ENCODE measurements around the gene RABEP2. TPM values are rescaled to one million over a fixed set of nuclear protein-coding genes. Genes with fewer than 3 reads are reported as not detected.

The RABEP2 gene
- total and polyA plus RNA-seq, 2 donors (not counting 1 experiment from before 2014, with no cell fraction given) = 5.9 to 22.6 TPM

GRCh38 chr16:28902909-28903308 lies 22.1 kb downstream of the RABEP2 start:
- DNase-seq (ENCODE audit: low read depth in 2 of 2) = no peak
- TF ChIP-seq EZH2 (IDR thresholded peaks at IDR 0.05; ENCODE audit: low read length, missing control alignments) (no peak), CTCF (conservative IDR thresholded peaks at IDR 0.05 in 1 of 2, IDR thresholded peaks at IDR 0.05 in 1 of 2; ENCODE audit: low read depth in 1 of 2, low read length in 2 of 2) (no peak)
- Histone ChIP-seq H3K79me2 (ENCODE audit: control insufficient read depth, insufficient read depth, low read length) (no peaks in the 10 kb centered on the region), H4K20me1 (ENCODE audit: control insufficient read depth, extremely low read depth, insufficient read depth, low read length) (no peaks in the 10 kb centered on the region), H3K36me3 (ENCODE audit: control insufficient read depth, insufficient read depth, low read length) (peaks cover 4% of the 10 kb centered on the region), H3K4me2 (ENCODE audit: extremely low read depth, insufficient read depth, low read length) (no peak overlapping the region), H3K4me3 (replicated peaks in 1 of 4; ENCODE audit: control extremely low read depth in 1 of 4, insufficient read depth in 1 of 4, low read depth in 3 of 4, low read length in 4 of 4) (no peak overlapping the region), H3K27me3 (ENCODE audit: control insufficient read depth, insufficient read depth, low read length) (no peaks in the 10 kb centered on the region), H2AFZ (ENCODE audit: low read length) (no peak overlapping the region), H3K9ac (ENCODE audit: insufficient read depth, low read length) (no peak overlapping the region), H3K9me3 (ENCODE audit: control insufficient read depth, insufficient read depth, low read depth, low read length) (no peaks in the 10 kb centered on the region), H3K4me1 (ENCODE audit: control insufficient read depth, extremely low read depth, insufficient read depth, low read length) (no peaks in the 10 kb centered on the region), H3K27ac (ENCODE audit: insufficient read depth, low read length) (no peak overlapping the region)

GRCh38 chr16:28901862-28902261 lies 23.2 kb downstream of the RABEP2 start:
- Histone ChIP-seq H2AFZ (ENCODE audit: low read length) (no peak overlapping the region), H3K27ac (ENCODE audit: insufficient read depth, low read length) (no peak overlapping the region), H3K4me3 (replicated peaks in 1 of 4; ENCODE audit: control extremely low read depth in 1 of 4, insufficient read depth in 1 of 4, low read depth in 3 of 4, low read length in 4 of 4) (no peak overlapping the region), H3K4me2 (ENCODE audit: extremely low read depth, insufficient read depth, low read length) (no peak overlapping the region), H3K36me3 (ENCODE audit: control insufficient read depth, insufficient read depth, low read length) (peaks cover 4% of the 10 kb centered on the region), H4K20me1 (ENCODE audit: control insufficient read depth, extremely low read depth, insufficient read depth, low read length) (no peaks in the 10 kb centered on the region), H3K9ac (ENCODE audit: insufficient read depth, low read length) (no peak overlapping the region), H3K9me3 (ENCODE audit: control insufficient read depth, insufficient read depth, low read depth, low read length) (no peaks in the 10 kb centered on the region), H3K79me2 (ENCODE audit: control insufficient read depth, insufficient read depth, low read length) (no peaks in the 10 kb centered on the region), H3K27me3 (ENCODE audit: control insufficient read depth, insufficient read depth, low read length) (no peaks in the 10 kb centered on the region), H3K4me1 (ENCODE audit: control insufficient read depth, extremely low read depth, insufficient read depth, low read length) (no peaks in the 10 kb centered on the region)
- TF ChIP-seq EZH2 (IDR thresholded peaks at IDR 0.05; ENCODE audit: low read length, missing control alignments) (no peak), CTCF (conservative IDR thresholded peaks at IDR 0.05 in 1 of 2, IDR thresholded peaks at IDR 0.05 in 1 of 2; ENCODE audit: low read depth in 1 of 2, low read length in 2 of 2) (no peak)
- DNase-seq (ENCODE audit: low read depth in 2 of 2) = no peak

GRCh38 chr16:28900601-28901000 lies 24.4 kb downstream of the RABEP2 start:
- Histone ChIP-seq H3K4me2 (ENCODE audit: extremely low read depth, insufficient read depth, low read length) (no peak overlapping the region), H3K4me3 (replicated peaks in 1 of 4; ENCODE audit: control extremely low read depth in 1 of 4, insufficient read depth in 1 of 4, low read depth in 3 of 4, low read length in 4 of 4) (no peak overlapping the region), H3K4me1 (ENCODE audit: control insufficient read depth, extremely low read depth, insufficient read depth, low read length) (no peaks in the 10 kb centered on the region), H3K9me3 (ENCODE audit: control insufficient read depth, insufficient read depth, low read depth, low read length) (no peaks in the 10 kb centered on the region), H3K79me2 (ENCODE audit: control insufficient read depth, insufficient read depth, low read length) (no peaks in the 10 kb centered on the region), H3K27ac (ENCODE audit: insufficient read depth, low read length) (no peak overlapping the region), H4K20me1 (ENCODE audit: control insufficient read depth, extremely low read depth, insufficient read depth, low read length) (no peaks in the 10 kb centered on the region), H3K36me3 (ENCODE audit: control insufficient read depth, insufficient read depth, low read length) (peaks cover 2% of the 10 kb centered on the region), H3K9ac (ENCODE audit: insufficient read depth, low read length) (no peak overlapping the region), H2AFZ (ENCODE audit: low read length) (no peak overlapping the region), H3K27me3 (ENCODE audit: control insufficient read depth, insufficient read depth, low read length) (no peaks in the 10 kb centered on the region)
- DNase-seq (ENCODE audit: low read depth in 2 of 2) = no peak
- TF ChIP-seq EZH2 (IDR thresholded peaks at IDR 0.05; ENCODE audit: low read length, missing control alignments) (no peak), CTCF (conservative IDR thresholded peaks at IDR 0.05 in 1 of 2, IDR thresholded peaks at IDR 0.05 in 1 of 2; ENCODE audit: low read depth in 1 of 2, low read length in 2 of 2) (no peak)
